H9 (cell line): Measurements from ENCODE around the gene ZFPM1. TPM values are rescaled to one million over a fixed set of nuclear protein-coding genes. Genes with fewer than 3 reads are reported as not detected.

Source experiments
- DNase-seq: peaks from one replicate; pipeline ENCODE4 v3.0.0-alpha.2; 2017
- H2AFZ ChIP-seq: one replicate; pipeline ENCODE4 v1.6.1; 2013; ENCODE audit warnings: mild to moderate bottlenecking, low read length, control low read depth, moderate library complexity
- H2AK5ac ChIP-seq: 2 replicates; pipeline ENCODE4 v1.6.1; 2013; ENCODE audit warnings: low read length, control low read depth, mixed read lengths; ENCODE audit not compliant: insufficient read length
- H2BK120ac ChIP-seq: one replicate; pipeline ENCODE4 v1.6.1; 2013; ENCODE audit warnings: low read depth, mild to moderate bottlenecking, low read length, control low read depth, inconsistent platforms; ENCODE audit not compliant: poor library complexity, severe bottlenecking
- H2BK12ac ChIP-seq: 2 replicates; pipeline ENCODE4 v1.6.1; 2013; ENCODE audit warnings: low read length, control low read depth, mixed read lengths, low read depth; ENCODE audit not compliant: insufficient read length
- H2BK15ac ChIP-seq: 2 replicates; pipeline ENCODE4 v1.6.1; 2013; ENCODE audit warnings: low read depth, low read length, control low read depth
- H2BK20ac ChIP-seq: one replicate; pipeline ENCODE4 v1.6.1; 2013; ENCODE audit warnings: low read depth, mild to moderate bottlenecking, low read length, control low read depth, inconsistent platforms; ENCODE audit not compliant: poor library complexity, severe bottlenecking
- H2BK5ac ChIP-seq: 2 replicates; pipeline ENCODE4 v1.6.1; 2013; ENCODE audit warnings: low read length, control low read depth, mixed read lengths; ENCODE audit not compliant: insufficient read length
- H3K14ac ChIP-seq: 2 replicates; pipeline ENCODE4 v1.6.1; 2013; ENCODE audit warnings: low read length, control low read depth; ENCODE audit not compliant: insufficient read depth
- H3K18ac ChIP-seq: 2 replicates; pipeline ENCODE4 v1.6.1; 2013; ENCODE audit warnings: low read depth, mild to moderate bottlenecking, mixed read lengths, low read length, control low read depth; ENCODE audit not compliant: insufficient read length
- H3K23ac ChIP-seq: 2 replicates; pipeline ENCODE4 v1.6.1; 2013; ENCODE audit warnings: low read length, control low read depth, mixed read lengths, low read depth; ENCODE audit not compliant: insufficient read length
- H3K23me2 ChIP-seq: 2 replicates; pipeline ENCODE4 v1.6.1; 2013; ENCODE audit warnings: low read depth, mild to moderate bottlenecking, mixed read lengths, low read length, control low read depth; ENCODE audit not compliant: insufficient read length, poor library complexity, severe bottlenecking
- H3K27ac ChIP-seq: 2 replicates; pipeline ENCODE4 v1.5.1; 2013; ENCODE audit warnings: low read length, control low read depth, mixed read lengths, low read depth; ENCODE audit not compliant: insufficient read length
- H3K27me3 ChIP-seq: 2 replicates; pipeline ENCODE4 v1.6.1; 2013; ENCODE audit warnings: low read length, control low read depth, inconsistent platforms; ENCODE audit not compliant: insufficient read depth
- H3K4ac ChIP-seq: 2 replicates; pipeline ENCODE4 v1.6.1; 2013; ENCODE audit warnings: low read depth, mild to moderate bottlenecking, control low read depth, inconsistent platforms, low read length, moderate library complexity
- H3K4me1 ChIP-seq: 2 replicates; pipeline ENCODE4 v1.6.1; 2013; ENCODE audit warnings: low read length, control low read depth, inconsistent platforms; ENCODE audit not compliant: insufficient read depth
- H3K4me2 ChIP-seq: 2 replicates; pipeline ENCODE4 v1.6.1; 2013; ENCODE audit warnings: low read length, control low read depth, mixed read lengths; ENCODE audit not compliant: insufficient read length, insufficient read depth
- H3K56ac ChIP-seq: 2 replicates; pipeline ENCODE4 v1.6.1; 2013; ENCODE audit warnings: low read depth, mild to moderate bottlenecking, mixed read lengths, low read length, control low read depth; ENCODE audit not compliant: insufficient read length
- H3K79me1 ChIP-seq: 2 replicates; pipeline ENCODE4 v1.6.1; 2013; ENCODE audit warnings: low read depth, mild to moderate bottlenecking, moderate library complexity, low read length, control low read depth, inconsistent platforms; ENCODE audit not compliant: insufficient read depth, poor library complexity, severe bottlenecking
- H3K79me2 ChIP-seq: 2 replicates; pipeline ENCODE4 v1.6.1; 2013; ENCODE audit warnings: low read length, control low read depth, inconsistent platforms; ENCODE audit not compliant: insufficient read depth
- H3K9ac ChIP-seq: 2 replicates; pipeline ENCODE4 v1.6.1; 2013; ENCODE audit warnings: low read length, control low read depth, mixed read lengths; ENCODE audit not compliant: insufficient read length; ENCODE audit errors: extremely low read depth
- H3K9me3 ChIP-seq: one replicate; pipeline ENCODE4 v1.6.1; 2013; ENCODE audit warnings: low read depth, low read length, inconsistent platforms; ENCODE audit not compliant: control insufficient read depth
- H3T11ph ChIP-seq: one replicate; pipeline ENCODE4 v1.6.1; 2013; ENCODE audit warnings: mild to moderate bottlenecking, low read length, control low read depth, inconsistent platforms
- H4K20me1 ChIP-seq: one replicate; pipeline ENCODE4 v1.6.1; 2013; ENCODE audit not compliant: control insufficient read depth, insufficient read length, insufficient read depth
- H4K5ac ChIP-seq: 2 replicates; pipeline ENCODE4 v1.6.1; 2013; ENCODE audit warnings: low read depth, mild to moderate bottlenecking, mixed read lengths, low read length, control low read depth; ENCODE audit not compliant: insufficient read length
- H4K8ac ChIP-seq: replicated peaks from 2 replicates; pipeline ENCODE4 v1.6.1; 2013; ENCODE audit warnings: low read length, control low read depth, mixed read lengths, low read depth; ENCODE audit not compliant: insufficient read length
- H4K91ac ChIP-seq: 2 replicates; pipeline ENCODE4 v1.6.1; 2013; ENCODE audit warnings: low read depth, mild to moderate bottlenecking, moderate library complexity, mixed read lengths, low read length, control low read depth; ENCODE audit not compliant: insufficient read length
- H3K27ac Mint-ChIP-seq, 3 experiments: 2 replicates in 2 of 3; 3 replicates in 1 of 3; pipeline ENCODE4 v1.8.0; 2020 to 2021; ENCODE audit warnings: mixed read lengths in 3 of 3, mild to moderate bottlenecking in 1 of 3, moderate library complexity in 1 of 3
- H3K27me3 Mint-ChIP-seq: 2 replicates; pipeline ENCODE4 v1.8.0; 2021; ENCODE audit warnings: low read depth, mild to moderate bottlenecking, moderate library complexity, mixed read lengths
- H3K36me3 Mint-ChIP-seq, 3 experiments: 2 replicates in 2 of 3; 3 replicates in 1 of 3; pipeline ENCODE4 v1.8.0; 2020 to 2021; ENCODE audit warnings: low read depth in 3 of 3, mixed read lengths in 3 of 3; ENCODE audit not compliant: insufficient read depth in 1 of 3
- H3K4me1 Mint-ChIP-seq, 2 experiments: 2 replicates each; pipeline ENCODE4 v1.8.0; 2020; ENCODE audit warnings: mixed read lengths in 2 of 2
- H3K4me3 Mint-ChIP-seq, 2 experiments: 2 replicates in 1 of 2; 3 replicates in 1 of 2; pipeline ENCODE4 v1.8.0; 2020 to 2021; ENCODE audit warnings: mild to moderate bottlenecking in 2 of 2, mixed read lengths in 2 of 2, moderate library complexity in 1 of 2
- H3K9me3 Mint-ChIP-seq, 2 experiments: 2 replicates in 1 of 2; 3 replicates in 1 of 2; pipeline ENCODE4 v1.8.0; 2020; ENCODE audit warnings: mild to moderate bottlenecking in 2 of 2, mixed read lengths in 2 of 2, moderate library complexity in 1 of 2
- WGBS: extraction: QIAGEN DNeasy Blood & Tissue Kit; methylation state at CpG from one replicate; pipeline ENCODE4 v1.1.7; 2013; ENCODE audit warnings: missing lambda C conversion rate, low lambda C conversion rate, mixed read lengths; ENCODE audit not compliant: insufficient read length; ENCODE audit errors: extremely low coverage; 5-methylcytosine and 5-hydroxymethylcytosine counted together
- total RNA-seq: library from RNA; stranded (reverse); gene quantifications from 2 replicates; pipeline ENCODE4 v1.2.1, GENCODE V29; 2021
- TF ChIP-seq, protein P1 (sequence below): fragments of 200-600 bp; sonication (generic); conservative IDR thresholded peaks from 3 replicates; pipeline ENCODE4 v1.8.0; 2021; ENCODE audit warnings: antibody characterized with exemption, mild to moderate bottlenecking

The ZFPM1 gene
- total RNA-seq, 1 experiment from 2014 or later, result 3.6 TPM

DNA sequence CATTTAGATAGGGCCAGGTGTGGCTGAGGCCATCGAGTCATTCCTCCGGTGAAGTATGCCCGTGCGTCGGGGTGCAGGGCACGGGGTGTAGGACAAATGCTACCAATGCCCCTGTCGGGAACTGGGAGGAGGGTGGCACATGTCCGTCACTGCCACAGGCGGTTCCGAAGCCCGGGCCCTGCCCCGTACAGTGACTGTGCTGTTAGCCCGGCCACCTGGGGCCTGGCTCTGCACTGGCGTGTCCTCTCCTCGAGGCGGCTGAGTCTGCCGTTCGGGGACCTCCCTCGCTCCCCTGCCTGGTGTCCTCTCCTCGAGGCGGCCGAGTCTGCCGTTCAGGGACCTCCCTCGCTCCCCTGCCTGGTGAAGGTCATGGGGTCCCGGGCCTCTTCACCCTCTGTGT, 7.0 kb upstream of the ZFPM1 start:
- H3K27me3 Mint-ChIP-seq, result peaks cover 34% of the 10 kb centered on the region
- no peak overlapping the region for H3K4me2 ChIP-seq
- H3K79me1 ChIP-seq, result no peaks in the 10 kb centered on the region
- H4K8ac ChIP-seq, result no peak overlapping the region
- no peaks in the 10 kb centered on the region for H3K4me1 ChIP-seq
- H3K9me3 ChIP-seq, result no peaks in the 10 kb centered on the region
- no peak overlapping the region for H3K27ac ChIP-seq
- no peak overlapping the region for H3K14ac ChIP-seq
- peaks cover 2 to 10% of the 10 kb centered on the region in 2 experiments; a peak in 3 of 4 replicates for H3K4me1 Mint-ChIP-seq
- no peaks in the 10 kb centered on the region for H3K36me3 Mint-ChIP-seq
- no peak overlapping the region for H2BK12ac ChIP-seq
- no peak overlapping the region for H2BK20ac ChIP-seq
- no peaks in the 10 kb centered on the region for H3K27me3 ChIP-seq
- no peak overlapping the region for H3K18ac ChIP-seq
- H3K4me3 Mint-ChIP-seq, result no peak overlapping the region
- H3K4ac ChIP-seq, result no peak overlapping the region
- TF ChIP-seq, protein P1, sequence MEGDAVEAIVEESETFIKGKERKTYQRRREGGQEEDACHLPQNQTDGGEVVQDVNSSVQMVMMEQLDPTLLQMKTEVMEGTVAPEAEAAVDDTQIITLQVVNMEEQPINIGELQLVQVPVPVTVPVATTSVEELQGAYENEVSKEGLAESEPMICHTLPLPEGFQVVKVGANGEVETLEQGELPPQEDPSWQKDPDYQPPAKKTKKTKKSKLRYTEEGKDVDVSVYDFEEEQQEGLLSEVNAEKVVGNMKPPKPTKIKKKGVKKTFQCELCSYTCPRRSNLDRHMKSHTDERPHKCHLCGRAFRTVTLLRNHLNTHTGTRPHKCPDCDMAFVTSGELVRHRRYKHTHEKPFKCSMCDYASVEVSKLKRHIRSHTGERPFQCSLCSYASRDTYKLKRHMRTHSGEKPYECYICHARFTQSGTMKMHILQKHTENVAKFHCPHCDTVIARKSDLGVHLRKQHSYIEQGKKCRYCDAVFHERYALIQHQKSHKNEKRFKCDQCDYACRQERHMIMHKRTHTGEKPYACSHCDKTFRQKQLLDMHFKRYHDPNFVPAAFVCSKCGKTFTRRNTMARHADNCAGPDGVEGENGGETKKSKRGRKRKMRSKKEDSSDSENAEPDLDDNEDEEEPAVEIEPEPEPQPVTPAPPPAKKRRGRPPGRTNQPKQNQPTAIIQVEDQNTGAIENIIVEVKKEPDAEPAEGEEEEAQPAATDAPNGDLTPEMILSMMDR, result no peak
- no peak overlapping the region for H4K91ac ChIP-seq
- no peak overlapping the region for H3K56ac ChIP-seq
- WGBS, result no CpG with 5 or more reads among the region's 25 CpGs
- no peak overlapping the region for H2BK15ac ChIP-seq
- no peak overlapping the region for H4K5ac ChIP-seq
- no peak overlapping the region for H2BK120ac ChIP-seq
- no peaks in the 10 kb centered on the region for H4K20me1 ChIP-seq
- no peak overlapping the region for H3T11ph ChIP-seq
- DNase-seq, result no peak
- H3K79me2 ChIP-seq, result no peaks in the 10 kb centered on the region
- no peak overlapping the region for H3K23ac ChIP-seq
- H3K27ac Mint-ChIP-seq, result no peak overlapping the region
- H3K9me3 Mint-ChIP-seq, result no peaks in the 10 kb centered on the region
- no peak overlapping the region for H2AFZ ChIP-seq
- no peak overlapping the region for H3K9ac ChIP-seq
- H2BK5ac ChIP-seq, result no peak overlapping the region
- no peak overlapping the region for H2AK5ac ChIP-seq
- no peaks in the 10 kb centered on the region for H3K23me2 ChIP-seq
